Suppressor macrophage treated with lipopolysaccharide for 1 hour (primary cell): ENCODE data around the gene ANAPC16.
"Not testable (repeated sequence)": the region's sequence is repeated elsewhere in the genome, so short reads cannot be mapped to it uniquely, and the experiment has no call there.

Source experiments
- DNase-seq, 3 donors: peaks; one replicate each; pipeline ENCODE4 v3.0.0-alpha.2; 2020 to 2022

ANAPC16 gene

DNA sequence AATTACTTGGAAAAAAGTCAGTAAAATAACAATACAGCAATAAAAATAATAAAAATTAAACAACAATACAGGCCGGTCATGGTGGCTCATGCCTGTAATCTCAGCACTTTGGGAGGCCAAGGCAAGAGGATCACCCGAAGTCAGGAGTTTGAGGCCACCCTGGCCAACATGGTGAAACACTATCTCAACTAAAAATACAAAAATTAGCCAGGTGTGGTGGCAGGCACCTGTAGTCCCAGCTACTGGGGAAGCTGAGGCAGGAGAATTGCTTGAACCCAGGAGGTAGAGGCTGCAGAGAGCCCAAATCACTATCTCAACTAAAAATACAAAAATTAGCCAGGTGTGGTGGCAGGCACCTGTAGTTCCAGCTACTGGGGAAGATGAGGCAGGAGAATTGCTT lies 4.0 kb upstream of the ANAPC16 start:
- DNase-seq: not testable (repeated sequence)

GRCh38 chr10:72218325-72218724 lies 2.5 kb downstream of the ANAPC16 start:
- peak in 2 of 3 donors; percentile 40 to 45 for DNase-seq

- DNase-seq: no peak
Observed at GRCh38 chr10:72218726-72219125, 2.9 kb downstream of the ANAPC16 start.

DNA sequence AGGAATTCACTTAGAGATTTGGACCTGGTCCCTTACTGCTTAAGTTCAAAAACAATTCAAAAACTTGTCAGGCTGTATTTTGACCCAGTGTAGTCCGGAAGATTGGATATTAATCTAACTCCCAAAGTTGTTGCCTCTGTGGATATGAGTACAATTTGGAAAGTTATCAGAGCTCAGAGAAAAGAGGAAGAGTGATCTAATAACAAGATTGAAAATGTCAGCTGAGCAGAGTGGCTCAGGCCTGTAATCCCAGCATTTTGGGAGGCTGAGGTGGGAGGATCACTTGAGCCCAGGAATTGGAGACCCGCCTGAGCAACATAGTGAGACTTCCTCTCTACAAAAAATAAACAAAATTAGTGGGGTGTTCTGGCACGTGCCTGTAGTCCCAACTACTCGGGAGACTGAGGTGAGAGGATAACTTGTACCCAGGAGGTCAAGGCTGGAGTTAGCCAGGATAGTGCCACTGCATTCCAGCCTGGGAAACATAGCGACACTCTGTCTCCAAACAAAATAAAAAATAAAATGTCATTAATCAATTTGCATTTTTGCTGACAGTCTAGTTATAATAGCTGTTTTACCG lies 3.5 kb downstream of the ANAPC16 start:
- peak; percentile 38 to 61 (median 53) for DNase-seq

- DNase-seq: no peak
Observed at GRCh38 chr10:72220637-72221036, 4.8 kb downstream of the ANAPC16 start.

DNA sequence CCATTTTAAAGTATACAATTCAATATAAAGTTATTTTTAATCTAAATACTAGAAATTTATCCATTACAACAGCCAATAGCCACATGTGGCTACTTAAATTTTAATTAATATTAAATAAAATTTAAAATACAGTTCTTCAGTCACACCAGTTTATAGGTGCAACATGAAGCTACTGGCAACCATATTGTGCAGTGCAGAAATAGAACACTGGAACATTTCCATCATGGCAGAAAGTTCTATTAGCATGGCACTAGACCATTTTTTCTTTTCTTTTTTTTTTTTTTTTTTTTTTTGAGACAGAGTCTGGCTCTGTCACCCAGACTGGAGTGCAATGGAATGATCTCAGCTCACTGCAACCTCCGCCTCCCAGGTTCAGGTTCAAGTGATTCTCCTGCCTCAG lies 5.5 kb downstream of the ANAPC16 start:
- no peak for DNase-seq

DNA sequence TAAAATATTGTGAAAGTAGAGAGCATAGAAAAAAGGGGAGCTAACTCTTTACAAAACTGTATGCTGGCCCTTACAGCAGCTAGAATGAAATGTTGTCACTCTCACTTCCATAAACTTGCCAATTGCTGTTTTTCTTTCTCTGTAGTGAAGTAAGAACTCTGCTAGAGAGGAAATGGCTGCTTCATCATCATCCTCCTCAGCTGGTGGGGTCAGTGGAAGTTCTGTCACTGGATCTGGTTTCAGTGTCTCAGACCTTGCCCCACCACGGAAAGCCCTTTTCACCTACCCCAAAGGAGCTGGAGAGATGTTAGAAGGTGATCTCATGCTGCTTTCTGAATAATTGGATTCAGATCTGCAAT lies 7.9 kb downstream of the ANAPC16 start:
- peak; percentile 78 to 89 (median 81) for DNase-seq

GRCh38 chr10:72224191-72224590 lies 8.4 kb downstream of the ANAPC16 start:
- DNase-seq: not testable (repeated sequence)

DNA sequence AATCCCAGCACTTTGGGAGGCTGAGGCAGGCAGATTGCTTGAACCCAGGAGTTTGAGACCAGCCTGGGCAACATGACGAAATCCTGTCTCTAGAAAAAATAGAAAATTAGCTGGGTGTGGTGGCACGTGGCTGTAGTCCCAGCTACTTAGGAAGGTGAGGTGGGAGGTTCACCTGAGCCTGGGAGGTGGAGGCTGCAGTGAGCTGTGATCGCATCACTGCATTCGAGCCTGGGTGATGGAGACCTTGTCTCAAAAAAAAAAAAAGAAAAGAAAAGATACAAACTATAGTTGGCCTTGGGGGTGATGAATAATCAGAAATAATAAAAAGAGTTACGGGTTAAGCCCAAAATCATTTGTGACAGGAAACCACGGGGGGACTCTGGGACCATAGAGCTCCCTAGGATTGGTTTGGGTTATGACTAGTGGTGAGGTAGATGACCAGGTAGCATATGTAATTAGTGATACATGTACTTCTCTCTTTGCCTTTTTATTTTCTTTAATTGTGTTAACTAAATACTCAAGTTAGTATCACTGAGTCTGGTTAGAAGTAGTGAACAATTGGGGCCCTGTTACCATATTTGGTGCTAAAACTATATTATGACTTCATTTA lies 10.7 kb downstream of the ANAPC16 start:
- no peak for DNase-seq

DNA sequence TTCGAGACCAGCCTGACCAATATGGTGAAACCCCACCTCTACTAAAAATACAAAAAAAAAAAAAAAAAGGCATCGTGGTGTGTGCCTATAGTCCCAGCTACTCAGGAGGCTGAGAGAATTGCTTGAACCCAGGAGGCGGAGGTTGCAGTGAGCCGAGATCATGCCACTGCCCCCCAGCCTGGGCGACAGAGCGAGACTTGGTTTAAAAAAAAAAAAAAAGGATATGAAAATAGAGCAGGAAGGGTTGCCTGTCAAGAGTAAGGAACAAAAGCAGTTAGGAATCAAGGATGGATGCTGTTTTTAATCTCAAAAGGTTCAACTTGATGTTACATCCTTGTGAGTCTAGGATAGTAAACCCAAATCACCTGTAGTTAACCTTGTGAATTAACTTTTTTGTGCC lies 12.0 kb downstream of the ANAPC16 start:
- no peak for DNase-seq

- DNase-seq: no peak
Observed at GRCh38 chr10:72228318-72228751, 12.5 kb downstream of the ANAPC16 start.

- DNase-seq: peak in 1 of 3 donors; percentile 47
Observed at GRCh38 chr10:72229261-72230251, 13.7 kb downstream of the ANAPC16 start.

DNA sequence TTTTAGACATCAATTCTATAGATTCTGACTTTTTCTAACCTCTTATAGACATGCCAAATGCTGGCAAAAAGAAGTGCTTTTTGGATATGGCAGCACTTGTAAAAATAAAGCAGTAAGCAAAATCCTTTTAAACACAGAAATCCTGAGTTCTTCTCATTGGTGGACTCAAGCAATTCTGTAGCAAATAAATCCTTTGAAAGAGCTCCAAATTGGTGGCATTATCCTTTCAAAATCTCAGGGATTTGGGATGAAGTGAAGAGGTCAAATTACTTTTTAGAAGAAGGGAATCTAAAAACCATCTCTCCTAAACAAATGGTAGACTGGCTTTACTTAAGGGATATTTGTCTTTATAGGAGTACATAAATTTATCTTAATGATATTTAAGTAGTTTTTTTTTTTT lies 17.8 kb downstream of the ANAPC16 start:
- no peak for DNase-seq

DNA sequence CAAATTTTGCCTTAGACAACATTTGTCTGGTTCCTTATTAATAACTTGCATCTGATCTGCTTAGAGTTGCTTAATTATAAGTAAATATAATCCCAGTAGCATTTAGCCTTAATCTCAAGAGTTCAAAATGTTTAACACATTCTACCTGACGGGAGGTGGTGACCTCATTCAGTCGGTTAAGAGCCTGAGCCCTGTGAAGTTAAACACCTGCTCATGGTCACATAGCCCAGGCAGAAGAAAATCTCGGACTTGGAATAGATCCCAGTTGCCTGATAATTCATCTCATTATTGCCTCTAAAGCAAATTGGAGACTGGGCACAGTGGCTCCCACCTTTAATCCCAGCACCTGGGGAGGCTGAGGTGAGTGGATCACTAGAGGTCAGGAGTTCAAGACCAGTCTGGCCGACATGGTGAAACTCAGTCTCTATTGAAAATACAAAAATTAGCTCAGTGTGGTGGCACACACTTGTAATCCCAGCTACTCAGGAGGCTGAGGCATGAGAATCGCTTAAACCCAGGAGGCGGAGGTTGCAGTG lies 18.8 kb downstream of the ANAPC16 start:
- DNase-seq: no peak

DNA sequence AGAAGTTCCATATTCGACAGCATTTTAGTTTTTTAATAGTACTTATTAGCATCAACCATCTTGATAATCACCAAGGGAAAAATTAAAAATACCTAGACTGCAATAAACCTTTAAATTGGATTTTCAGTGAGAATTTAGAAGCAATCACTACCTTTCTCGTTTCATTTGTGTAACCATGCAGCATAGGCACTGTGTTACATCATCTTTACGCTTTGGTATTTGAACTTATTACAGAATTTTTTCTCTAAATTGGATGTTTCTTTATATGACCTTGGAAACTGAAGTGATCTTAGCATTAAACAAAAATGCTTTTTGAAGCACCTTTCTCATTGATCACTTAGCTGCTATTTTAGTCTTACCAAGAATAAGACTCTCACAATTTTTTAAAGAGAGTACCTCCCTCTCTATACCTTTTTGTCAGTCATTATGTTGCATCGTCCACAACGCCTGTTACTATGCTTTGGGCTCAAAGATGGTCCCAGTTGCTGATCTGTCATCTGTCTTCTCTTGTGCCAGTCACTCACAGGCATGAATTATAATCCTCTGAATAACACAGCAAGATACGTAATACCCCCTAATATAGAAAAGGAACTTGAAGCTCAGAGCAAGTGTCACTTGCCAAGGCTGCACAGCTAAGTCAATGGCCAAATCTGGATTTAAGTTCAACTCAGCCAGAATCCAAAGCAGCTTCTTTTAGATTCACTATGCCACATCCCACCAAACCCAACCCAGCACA lies 19.9 kb downstream of the ANAPC16 start:
- DNase-seq: no peak

- no peak for DNase-seq
Observed at GRCh38 chr10:72238392-72239175, 22.8 kb downstream of the ANAPC16 start.

DNA sequence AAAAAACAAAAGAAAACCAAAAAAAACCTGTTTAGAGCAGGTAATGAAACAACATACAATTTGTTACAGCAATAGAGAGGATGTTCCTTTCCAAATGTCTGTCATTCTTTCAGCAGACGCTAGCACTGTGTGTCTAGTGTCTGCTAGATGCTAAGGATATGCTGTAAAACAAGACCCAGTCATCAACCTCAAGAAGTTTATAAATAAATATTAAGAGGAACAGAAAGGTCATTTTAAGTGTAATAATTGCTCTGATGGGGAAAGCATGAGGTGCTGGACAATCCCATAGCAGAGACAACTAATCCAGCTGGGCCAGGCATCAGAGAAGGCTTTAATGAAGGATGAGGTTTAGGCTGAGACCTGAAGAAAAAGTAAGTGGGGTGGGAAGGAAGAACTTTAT lies 23.6 kb downstream of the ANAPC16 start:
- DNase-seq: peak; percentile 18 to 54 (median 51)

DNA sequence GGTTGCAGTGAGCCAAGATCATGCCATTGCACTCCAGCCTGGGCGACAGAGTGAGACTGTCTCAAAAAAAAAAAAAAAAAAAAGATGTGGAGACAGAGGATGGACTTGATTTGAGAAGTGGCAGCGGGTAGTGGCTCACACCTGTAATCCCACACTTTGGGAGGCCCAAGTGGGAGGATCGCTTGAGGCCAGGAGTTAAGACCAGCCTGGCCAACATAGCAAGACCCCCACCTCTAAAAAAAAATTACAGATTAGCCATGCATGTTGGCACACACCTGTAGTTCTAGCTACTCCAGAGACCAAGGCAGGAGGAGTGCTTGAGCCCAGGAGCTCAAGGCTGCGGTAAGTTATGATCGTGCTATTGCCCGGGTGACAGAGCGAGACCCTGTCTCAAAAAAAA lies 24.6 kb downstream of the ANAPC16 start:
- no peak for DNase-seq

DNA sequence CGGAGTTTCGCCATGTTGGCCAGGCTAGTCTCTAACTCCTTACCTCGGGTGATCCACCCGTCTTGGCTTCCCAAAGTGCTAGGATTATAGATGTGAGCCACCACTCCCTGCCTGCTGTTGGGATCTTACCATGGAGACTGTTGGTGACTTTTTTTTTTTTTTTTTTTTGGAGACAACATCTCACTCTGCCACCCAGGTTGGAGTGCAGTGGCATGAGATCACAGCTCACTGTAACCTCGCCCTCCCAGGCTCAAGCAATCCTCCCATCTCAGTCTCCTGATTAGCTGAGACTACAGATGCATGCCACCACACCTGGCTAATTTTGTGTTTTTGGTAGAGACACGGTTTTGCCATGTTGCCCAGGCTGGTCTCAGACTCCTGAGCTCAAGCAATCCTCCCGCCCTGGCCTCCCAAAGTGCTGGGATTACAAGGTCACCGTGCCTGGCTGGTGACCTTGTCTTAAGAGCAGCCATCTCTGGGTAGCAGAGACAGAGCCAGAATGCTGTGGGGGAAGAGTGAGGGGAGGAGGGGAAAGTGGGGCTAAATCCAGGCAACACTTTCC lies 26.0 kb downstream of the ANAPC16 start:
- DNase-seq: no peak

- DNase-seq: peak; percentile 49 to 74 (median 65)
Observed at GRCh38 chr10:72242675-72243074, 26.9 kb downstream of the ANAPC16 start.

- DNase-seq: no peak
Observed at GRCh38 chr10:72243822-72244437, 28.1 kb downstream of the ANAPC16 start.
